ENCODE data around the gene CFAP47. TPM values are rescaled to one million over a fixed set of nuclear protein-coding genes. Genes with fewer than 3 reads are reported as not detected.

Gene CFAP47
- total RNA-seq, 1 donor from 2014 or later: not detected

- DNase-seq: no peak
These were observed 346.6 kb downstream of the CFAP47 start for GRCh38 chrX:36266155-36266554.

DNA sequence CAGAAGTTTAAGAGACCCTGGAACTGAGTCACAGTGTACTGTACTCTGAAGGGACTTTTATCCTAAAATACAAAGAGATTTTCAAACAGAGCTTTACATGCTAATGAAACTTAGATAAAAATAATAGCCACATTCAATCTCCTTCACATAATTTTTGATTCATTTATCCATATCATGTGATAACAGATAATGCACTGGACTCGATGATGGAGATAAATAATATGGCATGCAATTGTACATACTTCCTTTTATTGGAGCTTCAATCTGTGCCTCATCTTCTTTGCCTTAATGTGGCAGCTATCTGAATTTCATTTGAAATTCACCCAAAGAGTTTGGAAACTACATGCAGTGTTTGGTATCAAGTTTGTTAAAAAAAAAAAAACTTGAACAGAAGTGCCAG is 390.6 kb downstream of the CFAP47 start:
- DNase-seq: no peak

- no peak for DNase-seq
These were observed 394.8 kb downstream of the CFAP47 start for GRCh38 chrX:36314303-36314702.

GRCh38 chrX:36334572-36334971 is 415.0 kb downstream of the CFAP47 start:
- no peak for DNase-seq

DNA sequence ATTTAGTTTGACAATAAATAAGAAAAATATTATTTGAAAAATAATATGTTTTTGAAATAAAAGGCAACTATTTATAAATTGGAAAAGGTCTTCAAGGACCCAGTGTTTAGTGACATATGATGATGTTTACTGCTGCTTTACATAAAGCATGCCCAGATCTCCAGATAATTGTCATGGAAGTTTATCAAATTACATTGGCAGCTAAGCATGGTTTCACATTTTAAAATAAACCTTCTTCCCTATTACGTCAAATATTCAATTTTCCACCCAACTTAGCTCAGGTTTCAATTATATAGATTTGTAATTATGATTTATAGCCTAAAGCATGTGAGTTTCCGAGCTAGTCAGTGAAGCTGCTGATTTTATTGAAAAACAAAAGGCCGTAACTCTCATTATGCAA is 417.2 kb downstream of the CFAP47 start:
- no peak for DNase-seq

DNA sequence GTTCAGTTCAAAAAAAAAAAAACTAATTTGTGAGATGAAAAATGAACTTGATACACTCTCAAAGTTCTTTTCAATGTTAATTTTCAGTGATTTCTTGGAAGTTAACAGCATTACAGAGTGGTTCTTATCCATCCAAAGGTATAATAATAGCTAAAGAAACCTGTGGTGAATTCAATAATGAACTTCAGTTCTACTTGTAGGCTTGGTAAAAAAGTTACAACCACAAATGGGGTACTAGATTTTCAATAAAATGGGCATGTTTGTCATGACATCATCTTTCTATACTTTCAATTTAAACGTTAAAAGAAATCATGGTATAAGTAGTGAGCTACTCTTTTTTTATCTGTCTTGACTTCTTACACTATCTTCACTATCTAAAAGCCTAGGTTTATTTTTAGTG is 424.8 kb downstream of the CFAP47 start:
- no peak for DNase-seq

DNA sequence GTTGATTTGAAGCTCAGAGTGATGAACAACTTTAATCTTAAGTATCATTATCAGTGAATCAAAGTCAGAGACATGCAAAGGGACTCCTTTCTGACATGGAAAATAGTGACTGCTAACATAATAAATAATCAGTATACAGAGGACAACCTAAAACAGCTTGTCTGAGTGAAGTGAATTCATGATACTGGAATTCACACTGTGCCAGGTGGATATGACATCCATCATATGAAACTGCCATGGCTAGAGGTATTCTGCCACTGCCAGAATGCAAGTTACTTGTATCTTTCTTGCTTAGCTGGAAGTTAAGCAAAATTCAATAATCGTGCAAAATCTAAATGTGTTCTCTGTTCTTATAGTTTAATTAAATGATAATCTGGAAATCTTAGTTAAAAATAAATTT is 429.0 kb downstream of the CFAP47 start:
- DNase-seq: no peak

DNA sequence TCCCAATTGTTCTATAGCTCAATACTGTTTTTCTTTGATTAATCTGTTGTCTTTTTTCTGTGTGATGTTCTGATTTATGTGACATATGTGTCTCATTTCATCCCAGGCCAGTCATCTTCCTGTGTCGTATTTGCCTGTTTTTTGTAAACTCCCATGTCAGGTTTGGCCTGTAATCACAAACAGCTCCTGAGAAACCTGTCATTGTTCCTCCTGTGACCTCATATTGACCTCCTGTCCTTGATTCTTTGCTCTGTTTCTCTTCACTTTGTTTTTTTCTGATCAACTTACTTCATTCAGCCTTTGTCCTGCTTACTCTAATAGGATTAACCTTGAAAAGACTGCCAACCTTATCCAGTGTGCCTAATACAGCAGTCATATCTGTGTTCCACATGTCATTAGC is 438.3 kb downstream of the CFAP47 start:
- DNase-seq: no peak

GRCh38 chrX:36364262-36364661 is 444.7 kb downstream of the CFAP47 start:
- no peak for DNase-seq

DNA sequence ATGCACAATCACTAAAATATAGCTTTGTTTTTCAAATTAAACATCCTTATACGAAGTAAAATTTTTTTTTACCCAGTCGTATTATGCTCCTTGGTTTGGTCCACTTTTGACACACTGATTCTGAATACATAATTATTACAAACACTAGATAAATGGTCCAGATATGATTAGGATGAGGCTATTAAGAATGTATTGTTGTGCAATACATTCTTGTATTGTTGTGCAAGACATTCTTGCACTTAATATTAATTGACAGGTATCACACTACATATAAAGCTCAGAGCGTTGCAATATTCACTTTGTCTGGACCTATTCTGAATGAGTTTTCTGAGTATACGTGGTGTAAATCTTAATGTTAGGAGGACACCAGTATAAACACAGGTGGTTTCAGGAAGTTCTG is 464.0 kb downstream of the CFAP47 start:
- DNase-seq: no peak

GRCh38 chrX:36388901-36389300 is 469.4 kb downstream of the CFAP47 start:
- DNase-seq: no peak

DNA sequence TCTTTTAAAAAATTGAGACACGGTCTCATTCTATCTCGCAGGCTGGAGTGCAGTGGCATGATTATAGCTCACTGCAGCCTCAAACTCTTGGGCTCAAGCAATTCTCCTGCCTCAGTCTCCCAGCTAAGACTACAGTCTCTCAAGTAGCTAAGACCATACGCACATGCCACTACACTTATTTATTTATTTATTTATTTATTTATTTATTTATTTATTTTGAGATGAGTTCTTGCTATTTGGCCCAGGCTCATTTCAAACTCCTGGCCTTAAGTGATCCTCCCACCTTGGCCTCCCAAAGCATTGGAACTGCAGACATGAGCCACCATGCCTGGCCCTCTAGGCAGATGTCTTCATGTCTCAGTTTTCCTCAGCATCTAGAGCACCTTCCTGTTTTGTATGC is 482.2 kb downstream of the CFAP47 start:
- DNase-seq: no peak

DNA sequence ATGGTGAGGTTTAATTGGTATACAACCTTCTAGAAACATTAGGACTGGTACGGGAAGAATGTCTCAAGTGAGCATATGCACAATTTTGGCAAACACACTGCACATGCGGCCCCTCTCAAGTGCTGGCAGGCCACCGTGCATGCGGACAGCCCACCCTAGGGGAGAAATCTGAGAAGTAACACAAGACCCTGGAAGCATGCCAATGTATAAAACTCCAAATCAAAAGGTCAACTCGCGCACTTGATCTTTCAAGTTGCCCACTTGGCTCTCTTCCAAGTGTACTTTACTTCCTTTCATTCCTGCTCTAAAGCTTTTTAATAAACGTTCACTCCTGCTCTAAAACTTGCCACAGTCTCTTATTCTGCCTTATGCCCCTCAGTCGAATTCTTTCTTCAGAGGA is 488.3 kb downstream of the CFAP47 start:
- DNase-seq: no peak

DNA sequence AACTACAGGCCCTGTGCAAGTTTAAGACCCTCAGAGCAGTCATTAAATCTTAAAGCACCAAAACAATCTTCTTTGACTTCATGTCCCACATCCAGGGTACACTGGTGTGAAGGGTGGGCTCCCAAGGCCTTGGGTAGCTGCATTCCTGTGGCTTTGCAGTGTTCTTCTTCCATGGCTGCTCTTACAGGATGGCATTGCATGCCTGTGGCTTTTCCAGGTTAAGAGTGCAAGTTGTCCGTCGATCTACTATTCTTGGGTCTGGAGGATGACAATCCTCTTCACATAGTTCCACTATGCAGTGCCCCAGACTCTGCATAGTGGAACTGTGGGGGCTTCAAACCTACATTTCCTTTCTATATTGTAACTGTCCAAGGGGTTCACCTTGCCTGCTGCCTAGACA is 494.5 kb downstream of the CFAP47 start:
- no peak for DNase-seq

- DNase-seq: no peak
These were observed 502.8 kb downstream of the CFAP47 start for GRCh38 chrX:36422368-36422767.

DNA sequence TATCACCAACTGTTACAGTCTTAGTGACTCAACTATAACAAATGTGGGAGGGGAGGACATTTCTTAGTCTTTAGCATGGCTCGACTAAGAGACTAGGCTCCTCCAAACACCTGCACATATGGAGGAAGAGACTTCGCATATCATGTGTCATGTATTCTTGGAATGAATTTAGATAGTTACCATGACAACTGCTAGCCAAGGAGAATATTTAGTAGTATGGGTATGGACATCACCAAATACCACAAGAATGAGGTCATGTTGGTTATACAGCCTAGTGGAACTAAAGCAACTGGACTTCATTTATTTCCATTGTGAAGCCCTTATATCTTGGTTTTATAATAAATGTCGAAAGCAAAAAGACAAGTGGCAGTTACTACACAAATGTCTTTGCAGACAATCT is 512.3 kb downstream of the CFAP47 start:
- DNase-seq: no peak

- no peak for DNase-seq
These were observed 515.0 kb downstream of the CFAP47 start for GRCh38 chrX:36434522-36434921.

Other genes with a start within 250 kb of the CFAP47 start
- not detected in 2 replicates for gene MAGEB16, start 121.4 kb upstream of the CFAP47 start, total RNA-seq